ENCODE results near the gene GPR89B. TPM values are rescaled to one million over a fixed set of nuclear protein-coding genes. Genes with fewer than 3 reads are reported as not detected.

Gene GPR89B
- total and polyA plus RNA-seq, 9 of the 15 experiments (the other 6 are each of a cell fraction or from before 2014, with no cell fraction given): 9.3 to 39.3 (median 19.6) TPM

DNA sequence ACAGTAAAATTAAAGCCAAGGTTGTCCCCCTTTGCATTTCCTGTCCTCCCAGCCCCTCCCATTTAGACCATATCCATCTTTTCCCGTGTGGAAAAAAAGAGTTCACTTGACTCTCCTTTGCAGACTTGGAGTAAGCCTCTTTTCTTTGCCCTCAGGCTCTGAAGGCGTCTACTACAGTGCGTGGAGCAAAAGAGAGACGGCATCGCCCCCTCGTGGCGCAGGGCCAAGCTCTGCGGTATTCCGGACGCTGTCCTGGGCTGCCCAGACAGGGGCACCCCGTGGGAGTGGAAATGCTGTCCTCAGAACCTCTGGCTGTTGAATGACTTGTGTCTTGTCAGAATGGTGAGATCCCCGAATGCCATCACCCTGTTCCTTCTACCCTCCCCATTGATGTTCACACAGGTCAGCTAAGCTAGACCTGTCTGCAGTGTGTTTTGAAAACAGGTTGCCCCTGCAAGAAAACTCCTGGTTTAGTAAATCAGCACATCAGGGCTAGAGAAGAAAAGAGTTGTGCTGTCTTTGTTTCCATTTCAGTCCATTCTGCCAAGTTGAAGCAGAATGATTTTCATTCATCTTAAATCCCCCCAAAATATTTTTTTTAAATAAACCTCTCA, 37.9 kb upstream of the GPR89B start (continued):
- TF ChIP-seq, protein P1, sequence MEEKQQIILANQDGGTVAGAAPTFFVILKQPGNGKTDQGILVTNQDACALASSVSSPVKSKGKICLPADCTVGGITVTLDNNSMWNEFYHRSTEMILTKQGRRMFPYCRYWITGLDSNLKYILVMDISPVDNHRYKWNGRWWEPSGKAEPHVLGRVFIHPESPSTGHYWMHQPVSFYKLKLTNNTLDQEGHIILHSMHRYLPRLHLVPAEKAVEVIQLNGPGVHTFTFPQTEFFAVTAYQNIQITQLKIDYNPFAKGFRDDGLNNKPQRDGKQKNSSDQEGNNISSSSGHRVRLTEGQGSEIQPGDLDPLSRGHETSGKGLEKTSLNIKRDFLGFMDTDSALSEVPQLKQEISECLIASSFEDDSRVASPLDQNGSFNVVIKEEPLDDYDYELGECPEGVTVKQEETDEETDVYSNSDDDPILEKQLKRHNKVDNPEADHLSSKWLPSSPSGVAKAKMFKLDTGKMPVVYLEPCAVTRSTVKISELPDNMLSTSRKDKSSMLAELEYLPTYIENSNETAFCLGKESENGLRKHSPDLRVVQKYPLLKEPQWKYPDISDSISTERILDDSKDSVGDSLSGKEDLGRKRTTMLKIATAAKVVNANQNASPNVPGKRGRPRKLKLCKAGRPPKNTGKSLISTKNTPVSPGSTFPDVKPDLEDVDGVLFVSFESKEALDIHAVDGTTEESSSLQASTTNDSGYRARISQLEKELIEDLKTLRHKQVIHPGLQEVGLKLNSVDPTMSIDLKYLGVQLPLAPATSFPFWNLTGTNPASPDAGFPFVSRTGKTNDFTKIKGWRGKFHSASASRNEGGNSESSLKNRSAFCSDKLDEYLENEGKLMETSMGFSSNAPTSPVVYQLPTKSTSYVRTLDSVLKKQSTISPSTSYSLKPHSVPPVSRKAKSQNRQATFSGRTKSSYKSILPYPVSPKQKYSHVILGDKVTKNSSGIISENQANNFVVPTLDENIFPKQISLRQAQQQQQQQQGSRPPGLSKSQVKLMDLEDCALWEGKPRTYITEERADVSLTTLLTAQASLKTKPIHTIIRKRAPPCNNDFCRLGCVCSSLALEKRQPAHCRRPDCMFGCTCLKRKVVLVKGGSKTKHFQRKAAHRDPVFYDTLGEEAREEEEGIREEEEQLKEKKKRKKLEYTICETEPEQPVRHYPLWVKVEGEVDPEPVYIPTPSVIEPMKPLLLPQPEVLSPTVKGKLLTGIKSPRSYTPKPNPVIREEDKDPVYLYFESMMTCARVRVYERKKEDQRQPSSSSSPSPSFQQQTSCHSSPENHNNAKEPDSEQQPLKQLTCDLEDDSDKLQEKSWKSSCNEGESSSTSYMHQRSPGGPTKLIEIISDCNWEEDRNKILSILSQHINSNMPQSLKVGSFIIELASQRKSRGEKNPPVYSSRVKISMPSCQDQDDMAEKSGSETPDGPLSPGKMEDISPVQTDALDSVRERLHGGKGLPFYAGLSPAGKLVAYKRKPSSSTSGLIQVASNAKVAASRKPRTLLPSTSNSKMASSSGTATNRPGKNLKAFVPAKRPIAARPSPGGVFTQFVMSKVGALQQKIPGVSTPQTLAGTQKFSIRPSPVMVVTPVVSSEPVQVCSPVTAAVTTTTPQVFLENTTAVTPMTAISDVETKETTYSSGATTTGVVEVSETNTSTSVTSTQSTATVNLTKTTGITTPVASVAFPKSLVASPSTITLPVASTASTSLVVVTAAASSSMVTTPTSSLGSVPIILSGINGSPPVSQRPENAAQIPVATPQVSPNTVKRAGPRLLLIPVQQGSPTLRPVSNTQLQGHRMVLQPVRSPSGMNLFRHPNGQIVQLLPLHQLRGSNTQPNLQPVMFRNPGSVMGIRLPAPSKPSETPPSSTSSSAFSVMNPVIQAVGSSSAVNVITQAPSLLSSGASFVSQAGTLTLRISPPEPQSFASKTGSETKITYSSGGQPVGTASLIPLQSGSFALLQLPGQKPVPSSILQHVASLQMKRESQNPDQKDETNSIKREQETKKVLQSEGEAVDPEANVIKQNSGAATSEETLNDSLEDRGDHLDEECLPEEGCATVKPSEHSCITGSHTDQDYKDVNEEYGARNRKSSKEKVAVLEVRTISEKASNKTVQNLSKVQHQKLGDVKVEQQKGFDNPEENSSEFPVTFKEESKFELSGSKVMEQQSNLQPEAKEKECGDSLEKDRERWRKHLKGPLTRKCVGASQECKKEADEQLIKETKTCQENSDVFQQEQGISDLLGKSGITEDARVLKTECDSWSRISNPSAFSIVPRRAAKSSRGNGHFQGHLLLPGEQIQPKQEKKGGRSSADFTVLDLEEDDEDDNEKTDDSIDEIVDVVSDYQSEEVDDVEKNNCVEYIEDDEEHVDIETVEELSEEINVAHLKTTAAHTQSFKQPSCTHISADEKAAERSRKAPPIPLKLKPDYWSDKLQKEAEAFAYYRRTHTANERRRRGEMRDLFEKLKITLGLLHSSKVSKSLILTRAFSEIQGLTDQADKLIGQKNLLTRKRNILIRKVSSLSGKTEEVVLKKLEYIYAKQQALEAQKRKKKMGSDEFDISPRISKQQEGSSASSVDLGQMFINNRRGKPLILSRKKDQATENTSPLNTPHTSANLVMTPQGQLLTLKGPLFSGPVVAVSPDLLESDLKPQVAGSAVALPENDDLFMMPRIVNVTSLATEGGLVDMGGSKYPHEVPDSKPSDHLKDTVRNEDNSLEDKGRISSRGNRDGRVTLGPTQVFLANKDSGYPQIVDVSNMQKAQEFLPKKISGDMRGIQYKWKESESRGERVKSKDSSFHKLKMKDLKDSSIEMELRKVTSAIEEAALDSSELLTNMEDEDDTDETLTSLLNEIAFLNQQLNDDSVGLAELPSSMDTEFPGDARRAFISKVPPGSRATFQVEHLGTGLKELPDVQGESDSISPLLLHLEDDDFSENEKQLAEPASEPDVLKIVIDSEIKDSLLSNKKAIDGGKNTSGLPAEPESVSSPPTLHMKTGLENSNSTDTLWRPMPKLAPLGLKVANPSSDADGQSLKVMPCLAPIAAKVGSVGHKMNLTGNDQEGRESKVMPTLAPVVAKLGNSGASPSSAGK (IDR thresholded peaks at IDR 0.05): no peak
- TF ChIP-seq ZNF232 (CRISPR knock-in tag; IDR thresholded peaks at IDR 0.05): no peak
- no peak for TF ChIP-seq ZNF717 (CRISPR knock-in tag; IDR thresholded peaks at IDR 0.05)
- no peak for TF ChIP-seq ZNF583 (CRISPR knock-in tag; IDR thresholded peaks at IDR 0.05)
- no peak for TF ChIP-seq BRD4 (IDR thresholded peaks at IDR 0.05)
- TF ChIP-seq ZKSCAN8 (CRISPR knock-in tag; IDR thresholded peaks at IDR 0.05): no peak
- TF ChIP-seq, protein P2, sequence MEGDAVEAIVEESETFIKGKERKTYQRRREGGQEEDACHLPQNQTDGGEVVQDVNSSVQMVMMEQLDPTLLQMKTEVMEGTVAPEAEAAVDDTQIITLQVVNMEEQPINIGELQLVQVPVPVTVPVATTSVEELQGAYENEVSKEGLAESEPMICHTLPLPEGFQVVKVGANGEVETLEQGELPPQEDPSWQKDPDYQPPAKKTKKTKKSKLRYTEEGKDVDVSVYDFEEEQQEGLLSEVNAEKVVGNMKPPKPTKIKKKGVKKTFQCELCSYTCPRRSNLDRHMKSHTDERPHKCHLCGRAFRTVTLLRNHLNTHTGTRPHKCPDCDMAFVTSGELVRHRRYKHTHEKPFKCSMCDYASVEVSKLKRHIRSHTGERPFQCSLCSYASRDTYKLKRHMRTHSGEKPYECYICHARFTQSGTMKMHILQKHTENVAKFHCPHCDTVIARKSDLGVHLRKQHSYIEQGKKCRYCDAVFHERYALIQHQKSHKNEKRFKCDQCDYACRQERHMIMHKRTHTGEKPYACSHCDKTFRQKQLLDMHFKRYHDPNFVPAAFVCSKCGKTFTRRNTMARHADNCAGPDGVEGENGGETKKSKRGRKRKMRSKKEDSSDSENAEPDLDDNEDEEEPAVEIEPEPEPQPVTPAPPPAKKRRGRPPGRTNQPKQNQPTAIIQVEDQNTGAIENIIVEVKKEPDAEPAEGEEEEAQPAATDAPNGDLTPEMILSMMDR (IDR thresholded peaks at IDR 0.05 in 2 of 3, conservative IDR thresholded peaks at IDR 0.05 in 1 of 3; ENCODE audit: insufficient read depth in 2 of 3, low read depth in 1 of 3, low read length in 3 of 3): peak; percentile 89 to 94 (median 89)
- TF ChIP-seq SRSF1 (IDR thresholded peaks at IDR 0.05; ENCODE audit: low read depth, low read length): no peak
- no peak for TF ChIP-seq CBX5 (IDR thresholded peaks at IDR 0.05; ENCODE audit: borderline replicate concordance, low read depth)
- TF ChIP-seq, protein P3, sequence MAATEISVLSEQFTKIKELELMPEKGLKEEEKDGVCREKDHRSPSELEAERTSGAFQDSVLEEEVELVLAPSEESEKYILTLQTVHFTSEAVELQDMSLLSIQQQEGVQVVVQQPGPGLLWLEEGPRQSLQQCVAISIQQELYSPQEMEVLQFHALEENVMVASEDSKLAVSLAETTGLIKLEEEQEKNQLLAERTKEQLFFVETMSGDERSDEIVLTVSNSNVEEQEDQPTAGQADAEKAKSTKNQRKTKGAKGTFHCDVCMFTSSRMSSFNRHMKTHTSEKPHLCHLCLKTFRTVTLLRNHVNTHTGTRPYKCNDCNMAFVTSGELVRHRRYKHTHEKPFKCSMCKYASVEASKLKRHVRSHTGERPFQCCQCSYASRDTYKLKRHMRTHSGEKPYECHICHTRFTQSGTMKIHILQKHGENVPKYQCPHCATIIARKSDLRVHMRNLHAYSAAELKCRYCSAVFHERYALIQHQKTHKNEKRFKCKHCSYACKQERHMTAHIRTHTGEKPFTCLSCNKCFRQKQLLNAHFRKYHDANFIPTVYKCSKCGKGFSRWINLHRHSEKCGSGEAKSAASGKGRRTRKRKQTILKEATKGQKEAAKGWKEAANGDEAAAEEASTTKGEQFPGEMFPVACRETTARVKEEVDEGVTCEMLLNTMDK (IDR thresholded peaks at IDR 0.05; ENCODE audit: borderline replicate concordance, insufficient read depth, low read depth, low read length, poor library complexity, severe bottlenecking): peak; percentile 25
- TF ChIP-seq, protein P4, sequence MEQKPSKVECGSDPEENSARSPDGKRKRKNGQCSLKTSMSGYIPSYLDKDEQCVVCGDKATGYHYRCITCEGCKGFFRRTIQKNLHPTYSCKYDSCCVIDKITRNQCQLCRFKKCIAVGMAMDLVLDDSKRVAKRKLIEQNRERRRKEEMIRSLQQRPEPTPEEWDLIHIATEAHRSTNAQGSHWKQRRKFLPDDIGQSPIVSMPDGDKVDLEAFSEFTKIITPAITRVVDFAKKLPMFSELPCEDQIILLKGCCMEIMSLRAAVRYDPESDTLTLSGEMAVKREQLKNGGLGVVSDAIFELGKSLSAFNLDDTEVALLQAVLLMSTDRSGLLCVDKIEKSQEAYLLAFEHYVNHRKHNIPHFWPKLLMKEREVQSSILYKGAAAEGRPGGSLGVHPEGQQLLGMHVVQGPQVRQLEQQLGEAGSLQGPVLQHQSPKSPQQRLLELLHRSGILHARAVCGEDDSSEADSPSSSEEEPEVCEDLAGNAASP (IDR thresholded peaks at IDR 0.05): no peak

Measured in K562 (cell line).